Effector memory CD8-positive, alpha-beta T cell (primary cell): ENCODE data around the gene CTTNBP2.

Experiments
- ATAC-seq: fragments of 150-1000 bp; cut with Tn5 transposase; replicated peaks from 2 replicates; pipeline ENCODE4 v1.10.0; 2021; ENCODE audit warnings: mild to moderate bottlenecking, moderate library complexity
- DNase-seq, 3 experiments: peaks; one replicate each; pipeline ENCODE4 v3.0.0; 2021
- H3K27ac Mint-ChIP-seq, 2 donors: one replicate each; pipeline ENCODE4 v1.8.0; 2022; ENCODE audit warnings: mild to moderate bottlenecking in 2 of 2, mixed read lengths in 2 of 2, moderate library complexity in 2 of 2
- H3K27me3 Mint-ChIP-seq, 2 donors: one replicate each; pipeline ENCODE4 v1.8.0; 2022; ENCODE audit warnings: mixed read lengths in 2 of 2
- H3K36me3 Mint-ChIP-seq: one replicate; pipeline ENCODE4 v1.8.0; 2022; ENCODE audit warnings: mild to moderate bottlenecking, moderate library complexity, mixed read lengths; ENCODE audit not compliant: insufficient read depth
- H3K4me1 Mint-ChIP-seq, 2 donors: one replicate each; pipeline ENCODE4 v1.8.0; 2022; ENCODE audit warnings: low read depth in 2 of 2, mixed read lengths in 2 of 2
- H3K4me3 Mint-ChIP-seq, 2 donors: one replicate each; pipeline ENCODE4 v1.8.0; 2022; ENCODE audit warnings: mild to moderate bottlenecking in 2 of 2, mixed read lengths in 2 of 2, moderate library complexity in 2 of 2
- H3K9me3 Mint-ChIP-seq, 2 donors: one replicate each; pipeline ENCODE4 v1.8.0; 2022; ENCODE audit warnings: mixed read lengths in 2 of 2

CTTNBP2 gene

GRCh38 chr7:117781707-117782106, 91.5 kb downstream of the CTTNBP2 start:
- ATAC-seq (no peak), DNase-seq (no peak)
- Mint-ChIP-seq H3K27me3 (no peaks in the 10 kb centered on the region), H3K36me3 (no peaks in the 10 kb centered on the region), H3K4me3 (no peak overlapping the region), H3K9me3 (peaks cover 0 to 2% of the 10 kb centered on the region in 2 donors), H3K27ac (no peak overlapping the region), H3K4me1 (no peaks in the 10 kb centered on the region)

GRCh38 chr7:117780832-117781231, 92.4 kb downstream of the CTTNBP2 start:
- Mint-ChIP-seq H3K27ac (no peak overlapping the region), H3K9me3 (peaks cover 0 to 5% of the 10 kb centered on the region in 2 donors), H3K4me1 (no peaks in the 10 kb centered on the region), H3K27me3 (no peaks in the 10 kb centered on the region), H3K4me3 (no peak overlapping the region), H3K36me3 (no peaks in the 10 kb centered on the region)
- DNase-seq, result no peak
- no peak for ATAC-seq

DNA sequence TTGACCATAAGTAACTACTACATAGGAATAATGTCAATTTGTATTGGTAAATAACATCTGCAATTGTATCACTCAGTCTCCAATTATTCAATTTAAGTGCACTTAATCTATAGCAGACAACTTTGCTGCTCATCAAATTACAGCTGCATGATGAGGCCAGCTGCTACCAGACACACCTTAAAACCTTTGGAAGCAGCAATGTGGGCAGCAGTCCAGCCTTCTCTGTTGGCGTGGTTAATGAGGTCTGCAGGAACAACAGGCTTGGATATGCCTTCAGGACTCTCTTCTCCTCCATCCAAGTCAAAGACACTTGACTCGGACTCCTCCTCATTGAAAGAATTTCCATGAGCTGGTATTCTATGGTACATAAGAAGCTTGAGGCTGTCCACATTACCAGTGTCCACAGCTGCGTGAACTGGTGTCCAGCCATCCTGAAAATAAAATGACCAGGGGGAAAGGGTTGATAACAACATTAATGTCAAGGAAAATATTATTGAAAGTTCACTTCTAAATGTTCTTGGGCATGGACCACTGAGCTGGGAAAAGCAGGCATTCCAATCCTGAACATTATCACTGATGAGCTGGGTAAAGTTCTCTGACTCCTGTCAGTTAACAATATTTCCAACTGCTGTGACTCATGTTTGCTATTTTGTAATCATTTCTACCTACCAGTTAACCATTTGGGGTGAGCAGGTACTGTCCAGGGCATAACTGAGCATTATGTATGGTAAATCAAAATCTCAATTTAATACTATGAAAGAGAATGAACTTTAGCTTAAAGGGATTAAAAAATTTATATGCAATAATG, 95.7 kb downstream of the CTTNBP2 start:
- DNase-seq, result no peak
- H3K9me3 Mint-ChIP-seq, result peaks cover 0 to 6% of the 10 kb centered on the region in 2 donors

DNA sequence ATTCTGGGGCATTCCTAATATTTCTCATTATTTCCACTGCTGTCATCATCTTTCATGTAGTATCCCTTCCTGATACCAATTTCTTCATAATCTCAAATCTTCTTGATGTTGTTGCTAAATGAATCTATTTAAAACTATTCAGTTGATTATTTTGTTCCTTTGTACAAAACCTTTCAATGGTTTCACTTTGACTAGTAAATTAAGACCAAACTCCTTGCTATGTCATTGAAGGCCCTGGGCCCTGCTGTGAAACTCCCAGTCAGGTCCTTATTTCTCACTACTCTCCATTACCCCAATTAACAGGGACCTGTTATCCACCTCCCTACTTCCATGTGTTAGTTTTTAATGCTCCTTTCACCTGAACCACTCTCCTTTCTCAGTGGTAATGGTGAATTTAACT, 97.0 kb downstream of the CTTNBP2 start:
- no peak for ATAC-seq
- no peak overlapping the region for H3K4me3 Mint-ChIP-seq
- H3K27me3 Mint-ChIP-seq, result no peaks in the 10 kb centered on the region
- peaks cover 0 to 6% of the 10 kb centered on the region in 2 donors for H3K9me3 Mint-ChIP-seq
- no peak overlapping the region for H3K27ac Mint-ChIP-seq
- DNase-seq, result no peak
- H3K4me1 Mint-ChIP-seq, result no peaks in the 10 kb centered on the region
- H3K36me3 Mint-ChIP-seq, result no peaks in the 10 kb centered on the region

More for the DNA sequence above, 95.7 kb downstream of the CTTNBP2 start:
- Mint-ChIP-seq H3K27ac (no peak overlapping the region), H3K36me3 (no peaks in the 10 kb centered on the region), H3K4me1 (no peaks in the 10 kb centered on the region), H3K27me3 (no peaks in the 10 kb centered on the region), H3K4me3 (no peak overlapping the region)
- ATAC-seq, result no peak

DNA sequence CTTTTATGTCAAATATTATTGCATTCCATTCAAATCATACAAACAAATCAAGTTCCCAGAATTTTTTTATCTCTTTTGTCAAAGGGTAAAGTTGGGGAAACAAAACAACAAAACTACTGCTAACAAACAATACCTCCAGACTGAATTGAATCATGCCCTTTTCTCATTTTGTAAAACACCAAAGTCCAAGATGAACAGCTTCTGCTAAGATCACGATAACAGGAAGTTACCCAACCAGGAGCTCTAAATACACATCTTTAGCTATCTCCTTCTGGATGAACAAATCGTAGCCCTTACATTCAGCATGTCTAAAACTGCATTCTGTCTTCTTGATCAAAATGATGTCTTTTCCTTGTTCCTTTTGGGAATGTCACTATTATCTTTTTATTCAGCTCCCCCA, 97.4 kb downstream of the CTTNBP2 start:
- no peaks in the 10 kb centered on the region for H3K36me3 Mint-ChIP-seq
- DNase-seq (no peak), ATAC-seq (no peak)
- H3K4me3 Mint-ChIP-seq, result no peak overlapping the region
- H3K27me3 Mint-ChIP-seq, result no peaks in the 10 kb centered on the region
- peaks cover 0 to 6% of the 10 kb centered on the region in 2 donors for H3K9me3 Mint-ChIP-seq
- H3K27ac Mint-ChIP-seq, result no peak overlapping the region
- no peaks in the 10 kb centered on the region for H3K4me1 Mint-ChIP-seq

DNA sequence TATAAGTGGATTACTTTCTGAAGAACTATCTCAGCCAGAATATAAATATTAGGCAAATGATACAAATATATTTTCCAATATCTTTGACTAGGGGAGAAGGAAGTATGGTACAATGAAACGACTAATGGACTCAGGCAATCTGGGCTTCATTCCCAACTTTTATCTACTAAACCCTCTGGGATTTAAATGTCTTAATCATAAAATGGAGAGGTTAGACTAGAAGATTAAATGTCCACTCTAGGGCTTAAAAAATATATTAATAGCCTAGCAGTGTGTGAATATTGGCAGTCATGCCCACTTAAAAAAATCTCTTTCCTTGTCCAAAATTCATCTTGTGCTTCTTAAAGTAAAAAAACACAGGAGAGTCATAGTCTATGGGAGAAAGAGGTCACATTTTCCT, 98.3 kb downstream of the CTTNBP2 start:
- no peak for DNase-seq
- Mint-ChIP-seq H3K4me3 (no peak overlapping the region), H3K27me3 (no peaks in the 10 kb centered on the region), H3K9me3 (peaks cover 0 to 6% of the 10 kb centered on the region in 2 donors), H3K4me1 (no peaks in the 10 kb centered on the region), H3K36me3 (no peaks in the 10 kb centered on the region), H3K27ac (no peak overlapping the region)
- no peak for ATAC-seq

DNA sequence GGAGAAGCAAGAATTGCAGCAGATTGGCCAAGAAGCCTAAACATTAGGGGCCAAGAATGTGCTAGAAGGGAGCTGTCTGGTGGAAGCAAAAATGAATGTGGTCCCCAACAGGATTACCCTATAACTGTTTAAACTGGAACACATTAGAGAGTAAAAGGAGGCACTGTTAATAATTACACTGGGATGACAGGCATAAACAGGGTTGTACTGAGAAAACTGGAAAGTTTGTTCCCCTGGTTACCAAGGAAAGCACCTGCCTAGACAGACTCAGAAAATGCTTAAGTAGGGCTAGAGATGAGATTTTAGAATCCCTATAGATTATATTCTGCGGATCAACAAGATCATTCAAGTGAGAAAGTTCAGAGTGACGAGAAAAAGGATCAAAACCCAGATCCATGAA, 100.8 kb downstream of the CTTNBP2 start:
- H3K27me3 Mint-ChIP-seq, result no peaks in the 10 kb centered on the region

GRCh38 chr7:117771756-117772155, 101.5 kb downstream of the CTTNBP2 start:
- Mint-ChIP-seq H3K4me1 (no peaks in the 10 kb centered on the region), H3K9me3 (peaks cover 0 to 6% of the 10 kb centered on the region in 2 donors), H3K27me3 (no peaks in the 10 kb centered on the region), H3K4me3 (no peak overlapping the region), H3K36me3 (no peaks in the 10 kb centered on the region), H3K27ac (no peak overlapping the region)
- ATAC-seq (no peak), DNase-seq (no peak)

More for the DNA sequence above, 100.8 kb downstream of the CTTNBP2 start:
- Mint-ChIP-seq H3K27ac (no peak overlapping the region), H3K9me3 (peaks cover 0 to 6% of the 10 kb centered on the region in 2 donors), H3K4me1 (no peaks in the 10 kb centered on the region), H3K36me3 (no peaks in the 10 kb centered on the region), H3K4me3 (no peak overlapping the region)
- no peak for ATAC-seq
- DNase-seq, result no peak

DNA sequence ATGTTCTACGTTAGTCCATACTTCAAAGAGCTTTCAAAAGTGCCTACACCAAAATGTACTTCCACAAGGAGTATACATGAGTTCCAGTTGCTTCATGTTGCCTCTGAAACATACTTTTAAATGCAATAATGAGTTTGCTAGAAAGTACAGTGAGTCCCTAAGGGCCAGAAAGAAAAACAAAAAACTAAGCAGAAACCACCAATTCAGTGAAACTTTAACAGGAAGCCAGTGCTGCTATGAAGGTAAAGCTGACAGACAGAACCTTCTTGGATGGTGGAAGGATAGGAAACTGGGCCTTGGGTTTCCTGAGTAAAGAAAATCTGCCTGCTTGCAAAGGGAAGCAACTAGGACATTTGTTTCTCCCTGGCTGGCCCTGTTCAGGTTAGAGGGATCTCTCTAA, 104.2 kb downstream of the CTTNBP2 start:
- no peak for DNase-seq
- no peak for ATAC-seq
- Mint-ChIP-seq H3K4me1 (no peaks in the 10 kb centered on the region), H3K27me3 (peaks cover 0 to 8% of the 10 kb centered on the region in 2 donors), H3K4me3 (no peak overlapping the region), H3K36me3 (no peaks in the 10 kb centered on the region), H3K27ac (no peak overlapping the region), H3K9me3 (peaks cover 0 to 2% of the 10 kb centered on the region in 2 donors)

- no peaks in the 10 kb centered on the region for H3K9me3 Mint-ChIP-seq
- no peak for ATAC-seq
Observed at GRCh38 chr7:117767951-117768350, 105.3 kb downstream of the CTTNBP2 start.

DNA sequence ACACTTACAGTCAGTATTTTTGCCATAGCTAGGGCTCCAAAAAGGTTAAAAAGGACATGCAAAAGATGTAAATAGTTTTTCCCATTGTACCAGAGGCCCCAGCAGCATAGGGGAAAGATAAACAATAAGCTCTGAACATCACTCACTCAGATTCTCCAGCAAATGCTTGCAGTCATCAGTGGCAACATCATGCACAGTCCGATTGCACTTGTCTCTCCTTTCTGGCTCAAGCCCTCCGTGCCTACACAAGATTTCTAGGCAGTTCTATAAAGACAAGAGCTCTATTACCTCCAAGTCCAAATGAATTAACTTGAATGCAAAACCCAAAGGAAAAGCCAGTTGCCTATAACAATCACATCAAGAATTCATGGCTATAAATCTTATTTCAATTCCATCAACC, 106.3 kb downstream of the CTTNBP2 start:
- no peak overlapping the region for H3K4me3 Mint-ChIP-seq
- H3K36me3 Mint-ChIP-seq, result no peaks in the 10 kb centered on the region
- no peak overlapping the region for H3K27ac Mint-ChIP-seq
- H3K4me1 Mint-ChIP-seq, result no peaks in the 10 kb centered on the region
- H3K27me3 Mint-ChIP-seq, result peaks cover 0 to 8% of the 10 kb centered on the region in 2 donors
- no peak for ATAC-seq
- no peak for DNase-seq
- H3K9me3 Mint-ChIP-seq, result peaks cover 0 to 4% of the 10 kb centered on the region in 2 donors

More at GRCh38 chr7:117767951-117768350, 105.3 kb downstream of the CTTNBP2 start:
- Mint-ChIP-seq H3K36me3 (no peaks in the 10 kb centered on the region), H3K4me1 (no peaks in the 10 kb centered on the region), H3K27me3 (peaks cover 0 to 8% of the 10 kb centered on the region in 2 donors), H3K4me3 (no peak overlapping the region), H3K27ac (no peak overlapping the region)
- no peak for DNase-seq

GRCh38 chr7:117764031-117764430, 109.2 kb downstream of the CTTNBP2 start:
- H3K4me1 Mint-ChIP-seq, result no peaks in the 10 kb centered on the region
- no peak overlapping the region for H3K27ac Mint-ChIP-seq
- no peaks in the 10 kb centered on the region for H3K36me3 Mint-ChIP-seq
- no peak for ATAC-seq
- peaks cover 0 to 4% of the 10 kb centered on the region in 2 donors for H3K9me3 Mint-ChIP-seq
- H3K27me3 Mint-ChIP-seq, result peaks cover 0 to 8% of the 10 kb centered on the region in 2 donors
- H3K4me3 Mint-ChIP-seq, result no peak overlapping the region
- DNase-seq, result no peak

DNA sequence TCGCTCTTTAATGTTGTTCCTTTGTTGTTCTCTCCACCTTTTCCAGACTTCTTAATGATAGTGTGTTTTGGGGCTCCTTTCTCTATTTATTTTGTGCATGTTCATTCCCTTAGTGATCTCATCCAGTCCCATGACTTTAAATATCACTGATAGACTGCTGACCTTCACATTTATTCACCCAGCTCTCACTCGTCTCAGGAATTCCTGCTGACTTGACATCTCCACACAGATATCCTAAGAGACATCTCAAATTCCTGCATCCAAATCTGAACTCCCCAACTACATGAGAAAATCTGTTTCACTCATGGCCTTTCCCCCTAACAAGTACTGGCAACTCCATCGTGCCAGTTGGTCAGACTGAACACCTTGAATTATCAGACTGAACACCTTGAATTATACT, 111.2 kb downstream of the CTTNBP2 start:
- no peaks in the 10 kb centered on the region for H3K4me1 Mint-ChIP-seq
- H3K4me3 Mint-ChIP-seq, result no peak overlapping the region
- peaks cover 0 to 8% of the 10 kb centered on the region in 2 donors for H3K27me3 Mint-ChIP-seq
- DNase-seq, result no peak
- no peak for ATAC-seq
- no peaks in the 10 kb centered on the region for H3K36me3 Mint-ChIP-seq
- H3K27ac Mint-ChIP-seq, result no peak overlapping the region
- H3K9me3 Mint-ChIP-seq, result peaks cover 0 to 4% of the 10 kb centered on the region in 2 donors

- DNase-seq (no peak), ATAC-seq (no peak)
- Mint-ChIP-seq H3K9me3 (peaks cover 0 to 4% of the 10 kb centered on the region in 2 donors), H3K4me3 (no peak overlapping the region), H3K27ac (no peak overlapping the region), H3K4me1 (no peaks in the 10 kb centered on the region), H3K27me3 (peaks cover 0 to under 1% of the 10 kb centered on the region in 2 donors), H3K36me3 (no peaks in the 10 kb centered on the region)
Observed at GRCh38 chr7:117759950-117760640, 113.1 kb downstream of the CTTNBP2 start.
